GM10266 (cell line): ENCODE measurements around the gene SCML2.

Experiments
- DNase-seq: peaks from one replicate; pipeline ENCODE4 v3.0.0; 2012; ENCODE audit errors: extremely low spot score
- TF ChIP-seq, protein P1 (sequence below): IDR thresholded peaks from 2 replicates; pipeline ENCODE4 v1.5.1; 2012; ENCODE audit warnings: mild to moderate bottlenecking, low read depth; ENCODE audit not compliant: control insufficient read depth, insufficient read depth; ENCODE audit errors: missing control alignments

SCML2 gene

DNA sequence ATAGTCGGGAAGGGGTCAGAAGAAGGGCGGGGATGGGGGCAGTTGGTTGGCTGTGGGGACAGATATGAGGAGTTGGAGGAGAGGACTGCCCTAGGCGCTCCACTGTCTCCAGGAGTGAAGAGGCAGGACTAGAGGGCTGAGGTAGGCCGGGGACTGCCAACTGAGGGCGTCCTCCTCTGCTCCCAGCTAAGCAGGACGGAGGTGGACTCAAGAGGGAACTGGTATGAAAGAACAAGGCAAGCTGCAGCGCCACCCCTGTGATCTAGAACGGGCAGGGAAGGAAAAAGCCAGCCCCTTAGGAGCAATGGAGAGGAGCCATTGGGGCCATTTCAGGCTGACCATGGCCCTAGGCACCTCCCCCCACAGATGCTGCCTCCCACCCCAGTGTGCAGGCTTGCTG, 147.8 kb downstream of the SCML2 start:
- TF ChIP-seq, protein P1, sequence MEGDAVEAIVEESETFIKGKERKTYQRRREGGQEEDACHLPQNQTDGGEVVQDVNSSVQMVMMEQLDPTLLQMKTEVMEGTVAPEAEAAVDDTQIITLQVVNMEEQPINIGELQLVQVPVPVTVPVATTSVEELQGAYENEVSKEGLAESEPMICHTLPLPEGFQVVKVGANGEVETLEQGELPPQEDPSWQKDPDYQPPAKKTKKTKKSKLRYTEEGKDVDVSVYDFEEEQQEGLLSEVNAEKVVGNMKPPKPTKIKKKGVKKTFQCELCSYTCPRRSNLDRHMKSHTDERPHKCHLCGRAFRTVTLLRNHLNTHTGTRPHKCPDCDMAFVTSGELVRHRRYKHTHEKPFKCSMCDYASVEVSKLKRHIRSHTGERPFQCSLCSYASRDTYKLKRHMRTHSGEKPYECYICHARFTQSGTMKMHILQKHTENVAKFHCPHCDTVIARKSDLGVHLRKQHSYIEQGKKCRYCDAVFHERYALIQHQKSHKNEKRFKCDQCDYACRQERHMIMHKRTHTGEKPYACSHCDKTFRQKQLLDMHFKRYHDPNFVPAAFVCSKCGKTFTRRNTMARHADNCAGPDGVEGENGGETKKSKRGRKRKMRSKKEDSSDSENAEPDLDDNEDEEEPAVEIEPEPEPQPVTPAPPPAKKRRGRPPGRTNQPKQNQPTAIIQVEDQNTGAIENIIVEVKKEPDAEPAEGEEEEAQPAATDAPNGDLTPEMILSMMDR = no peak
- no peak for DNase-seq

DNA sequence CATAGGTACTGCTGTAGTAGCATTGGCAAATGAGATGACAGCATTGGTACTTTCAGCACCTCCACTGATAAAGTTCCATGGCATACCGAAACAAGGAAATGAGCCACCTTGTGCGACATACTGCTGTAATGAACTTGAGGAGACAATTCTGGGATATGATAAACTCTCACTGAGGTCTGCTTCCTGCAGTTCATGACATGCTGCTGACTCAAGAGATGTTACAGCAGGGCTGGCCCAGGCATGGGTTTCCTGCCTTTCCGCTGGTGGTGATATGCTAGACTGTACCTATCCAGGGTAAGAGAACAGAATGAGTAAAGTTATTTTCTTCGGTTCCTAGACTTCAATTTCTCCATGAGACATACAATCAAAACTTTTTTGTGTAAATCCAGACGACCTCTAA, 150.9 kb downstream of the SCML2 start:
- no peak for DNase-seq
- TF ChIP-seq, protein P1 = no peak

DNA sequence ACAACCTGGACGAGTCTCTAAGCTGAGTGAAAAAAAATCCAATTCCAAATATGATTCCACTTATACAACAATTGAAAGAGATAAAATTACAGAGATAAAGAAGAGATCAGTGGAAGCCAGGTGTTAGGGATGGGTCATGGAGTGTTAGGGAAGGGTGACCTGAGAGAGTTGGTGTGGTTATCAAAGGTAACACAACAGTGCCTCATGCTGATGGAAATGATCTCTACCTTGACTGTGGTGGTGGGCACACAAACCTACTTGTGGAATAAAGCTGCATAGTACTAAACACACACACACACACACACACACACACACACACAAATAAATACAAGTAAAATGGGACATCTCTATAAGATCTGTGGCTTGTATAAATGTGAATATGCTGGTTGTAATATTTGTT, 159.8 kb downstream of the SCML2 start:
- no peak for DNase-seq
- TF ChIP-seq, protein P1 = no peak
